Measurements from ENCODE around the gene PRXL2B.
"Not testable (repeated sequence)": the region's sequence is repeated elsewhere in the genome, so short reads cannot be mapped to it uniquely, and the experiment has no call there.

PRXL2B gene

GRCh38 chr1:2625311-2625710 lies 38.7 kb downstream of the PRXL2B start:
- DNase-seq, result no peak

- DNase-seq, result not testable (repeated sequence)
Measured at GRCh38 chr1:2625748-2626147, 39.2 kb downstream of the PRXL2B start.

GRCh38 chr1:2627746-2628145 lies 41.2 kb downstream of the PRXL2B start:
- DNase-seq, result no peak

- DNase-seq, result no peak
Measured at GRCh38 chr1:2628191-2628932, 41.8 kb downstream of the PRXL2B start.

GRCh38 chr1:2628933-2629626 lies 42.5 kb downstream of the PRXL2B start:
- no peak for DNase-seq

- no peak for DNase-seq
Measured at GRCh38 chr1:2629627-2630497, 43.3 kb downstream of the PRXL2B start.

- DNase-seq, result no peak
Measured at GRCh38 chr1:2630498-2631135, 44.0 kb downstream of the PRXL2B start.

GRCh38 chr1:2631136-2632050 lies 44.8 kb downstream of the PRXL2B start:
- DNase-seq, result no peak

GRCh38 chr1:2632051-2632430 lies 45.5 kb downstream of the PRXL2B start:
- no peak for DNase-seq

GRCh38 chr1:2632561-2633361 lies 46.2 kb downstream of the PRXL2B start, which contains the start of gene MMEL1:
Gene MMEL1, minus strand, starts transcription at chr1:2633016. Its CDS starts 3,532 bp downstream, at chr1:2629484.
- DNase-seq, result no peak

GRCh38 chr1:2633366-2633935 lies 46.9 kb downstream of the PRXL2B start:
- no peak for DNase-seq

- no peak for DNase-seq
Measured at GRCh38 chr1:2633936-2634491, 47.4 kb downstream of the PRXL2B start.

- no peak for DNase-seq
Measured at GRCh38 chr1:2635361-2636010, 48.9 kb downstream of the PRXL2B start.

GRCh38 chr1:2636733-2637132 lies 50.2 kb downstream of the PRXL2B start:
- DNase-seq, result peak; percentile 13

GRCh38 chr1:2637442-2638145 lies 51.0 kb downstream of the PRXL2B start:
- no peak for DNase-seq

- DNase-seq, result no peak
Measured at GRCh38 chr1:2638466-2639115, 52.0 kb downstream of the PRXL2B start.

- no peak for DNase-seq
Measured at GRCh38 chr1:2639203-2639602, 52.6 kb downstream of the PRXL2B start.
